ENCODE measurements around the gene CD3E. TPM values are rescaled to one million over a fixed set of nuclear protein-coding genes. Genes with fewer than 3 reads are reported as not detected.

Gene CD3E
- total RNA-seq, 1 experiment from 2014 or later: not detected

DNA sequence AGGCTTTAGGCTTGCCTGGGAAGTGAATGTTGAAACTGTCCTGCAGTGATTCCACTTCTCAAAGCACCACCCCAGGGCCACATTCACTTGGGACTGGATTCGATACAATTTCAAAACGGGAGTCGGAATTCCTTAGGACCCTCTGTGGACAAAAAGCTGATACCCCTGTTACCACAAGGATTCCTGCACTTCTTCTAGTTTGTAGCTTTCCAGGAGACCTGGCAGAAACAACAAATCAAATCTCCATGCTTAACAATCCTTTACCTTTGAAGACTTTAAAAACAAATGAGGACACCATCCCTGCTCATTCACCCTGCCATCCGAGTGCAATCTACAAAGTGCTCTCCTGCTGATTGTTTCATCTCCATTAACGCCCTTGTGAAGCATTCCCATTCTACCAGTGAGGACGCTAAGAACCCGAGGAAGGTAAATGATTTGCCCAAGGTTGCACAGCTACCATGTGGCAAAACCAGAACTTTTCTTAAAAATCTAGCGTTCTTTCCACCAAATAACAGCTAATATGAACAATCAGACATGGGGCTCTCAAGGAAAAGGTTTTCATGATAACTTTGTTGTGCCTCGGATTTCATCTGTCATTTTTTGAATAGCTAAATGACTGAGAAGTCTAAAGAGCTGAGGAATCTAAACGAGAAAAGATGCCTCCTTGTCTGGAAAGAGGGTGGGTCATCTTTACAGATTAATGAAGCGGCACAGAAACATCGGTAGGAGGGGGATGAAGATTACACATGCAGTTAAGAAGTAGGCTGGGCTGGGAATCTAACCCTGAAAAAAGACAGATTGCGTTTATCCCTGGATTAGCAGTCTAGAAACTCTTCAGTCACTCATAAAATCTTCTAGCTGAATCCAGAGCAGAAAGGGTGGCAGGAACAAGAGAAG is 39.7 kb upstream of the CD3E start:
- H2BK120ac ChIP-seq (ENCODE audit: low read depth, low read length, poor library complexity, severe bottlenecking): no peak overlapping the region
- DNase-seq: no peak
- H3K9me3 Mint-ChIP-seq: no peaks in the 10 kb centered on the region; a peak in 1 of 5 replicates
- no peaks in the 10 kb centered on the region for H3K9me3 ChIP-seq (ENCODE audit: control insufficient read depth, low read depth, low read length)
- no peak overlapping the region for H2BK12ac ChIP-seq (ENCODE audit: insufficient read length, low read depth, low read length)
- no peak overlapping the region for H3K9ac ChIP-seq (ENCODE audit: extremely low read depth, insufficient read length, low read length)
- peaks cover 25 to 37% of the 10 kb centered on the region in 2 experiments for H3K4me1 Mint-ChIP-seq
- H2BK15ac ChIP-seq (ENCODE audit: low read depth, low read length): no peak overlapping the region
- H2AK5ac ChIP-seq (ENCODE audit: insufficient read length, low read length): no peak overlapping the region
- H2AFZ ChIP-seq (ENCODE audit: low read length): peak overlapping the region; percentile 0
- no peak overlapping the region for H2BK5ac ChIP-seq (ENCODE audit: insufficient read length, low read length)
- H3K4me3 Mint-ChIP-seq: peak overlapping the region; percentile 62 to 69
- H4K20me1 ChIP-seq (ENCODE audit: control insufficient read depth, insufficient read depth, insufficient read length): no peaks in the 10 kb centered on the region
- no peak overlapping the region for H3K23ac ChIP-seq (ENCODE audit: insufficient read length, low read depth, low read length)
- H3K18ac ChIP-seq (ENCODE audit: insufficient read length, low read depth, low read length): no peak overlapping the region
- TF ChIP-seq, protein P1, sequence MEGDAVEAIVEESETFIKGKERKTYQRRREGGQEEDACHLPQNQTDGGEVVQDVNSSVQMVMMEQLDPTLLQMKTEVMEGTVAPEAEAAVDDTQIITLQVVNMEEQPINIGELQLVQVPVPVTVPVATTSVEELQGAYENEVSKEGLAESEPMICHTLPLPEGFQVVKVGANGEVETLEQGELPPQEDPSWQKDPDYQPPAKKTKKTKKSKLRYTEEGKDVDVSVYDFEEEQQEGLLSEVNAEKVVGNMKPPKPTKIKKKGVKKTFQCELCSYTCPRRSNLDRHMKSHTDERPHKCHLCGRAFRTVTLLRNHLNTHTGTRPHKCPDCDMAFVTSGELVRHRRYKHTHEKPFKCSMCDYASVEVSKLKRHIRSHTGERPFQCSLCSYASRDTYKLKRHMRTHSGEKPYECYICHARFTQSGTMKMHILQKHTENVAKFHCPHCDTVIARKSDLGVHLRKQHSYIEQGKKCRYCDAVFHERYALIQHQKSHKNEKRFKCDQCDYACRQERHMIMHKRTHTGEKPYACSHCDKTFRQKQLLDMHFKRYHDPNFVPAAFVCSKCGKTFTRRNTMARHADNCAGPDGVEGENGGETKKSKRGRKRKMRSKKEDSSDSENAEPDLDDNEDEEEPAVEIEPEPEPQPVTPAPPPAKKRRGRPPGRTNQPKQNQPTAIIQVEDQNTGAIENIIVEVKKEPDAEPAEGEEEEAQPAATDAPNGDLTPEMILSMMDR (conservative IDR thresholded peaks at IDR 0.05): 0 out of 3 replicates have a peak, but pooled peaks have one; percentile 2
- H3K79me1 ChIP-seq (ENCODE audit: insufficient read depth, low read depth, low read length, poor library complexity, severe bottlenecking): no peaks in the 10 kb centered on the region
- H3K14ac ChIP-seq (ENCODE audit: insufficient read depth, low read length): no peak overlapping the region
- no peaks in the 10 kb centered on the region for H3K79me2 ChIP-seq (ENCODE audit: insufficient read depth, low read length)
- H3K27ac Mint-ChIP-seq: peak overlapping the region in 2 of 3 experiments; percentile 17 to 62; a peak in 4 of 7 replicates
- WGBS (ENCODE audit: extremely low coverage, insufficient read length, low lambda C conversion rate): no CpG with 5 or more reads among the region's 13 CpGs
- H4K5ac ChIP-seq (ENCODE audit: insufficient read length, low read depth, low read length): no peak overlapping the region
- H3K27ac ChIP-seq (ENCODE audit: insufficient read length, low read depth, low read length): no peak overlapping the region
- H3K4me2 ChIP-seq (ENCODE audit: insufficient read depth, insufficient read length, low read length): peak overlapping the region; percentile 55
- H3K27me3 Mint-ChIP-seq (ENCODE audit: low read depth): peaks cover 94% of the 10 kb centered on the region
- H3K23me2 ChIP-seq (ENCODE audit: insufficient read length, low read depth, low read length, poor library complexity, severe bottlenecking): peaks cover 4% of the 10 kb centered on the region
- H4K8ac ChIP-seq (replicated peaks; ENCODE audit: insufficient read length, low read depth, low read length): no peak overlapping the region
- no peak overlapping the region for H2BK20ac ChIP-seq (ENCODE audit: low read depth, low read length, poor library complexity, severe bottlenecking)
- no peaks in the 10 kb centered on the region; the same call in none of the 2 replicates for H3K4me1 ChIP-seq (ENCODE audit: insufficient read depth, low read length)
- no peak overlapping the region for H3K56ac ChIP-seq (ENCODE audit: insufficient read length, low read depth, low read length)
- H3K27me3 ChIP-seq (ENCODE audit: insufficient read depth, low read length): peaks cover 8% of the 10 kb centered on the region; the same call in 1 of the 2 replicates
- H3K36me3 Mint-ChIP-seq (ENCODE audit: insufficient read depth in 1 of 3, low read depth in 3 of 3): no peaks in the 10 kb centered on the region
- H3T11ph ChIP-seq (ENCODE audit: low read length): no peak overlapping the region
- H4K91ac ChIP-seq (ENCODE audit: insufficient read length, low read depth, low read length): no peak overlapping the region
- H3K4ac ChIP-seq (ENCODE audit: low read depth, low read length): no peak overlapping the region

Data from H9 (cell line).